Measurements from ENCODE around the gene ARHGEF40.

- TF ChIP-seq POLR2A (IDR thresholded peaks at IDR 0.05; ENCODE audit: low read length), result no peak
- TF ChIP-seq MAFK (IDR thresholded peaks at IDR 0.05; ENCODE audit: partially characterized antibody), result no peak
- no peak for TF ChIP-seq RAD21 (conservative IDR thresholded peaks at IDR 0.05 in 1 of 2, IDR thresholded peaks at IDR 0.05 in 1 of 2)
These were observed 5.8 kb downstream of the ARHGEF40 start for GRCh38 chr14:21075719-21076437.

Data from A549 (cell line).